Bone marrow (tissue), 2 donors: ENCODE results near the gene IQUB.
"Not testable (repeated sequence)": the region's sequence is repeated elsewhere in the genome, so short reads cannot be mapped to it uniquely, and the experiment has no call there.

ENCODE experiments used
- DNase-seq, 2 donors: peaks; one replicate each; lab custom pipeline; 2025; lab: John Stamatoyannopoulos, UW

Gene IQUB

GRCh38 chr7:123534383-123535260 lies at the start of gene IQUB:
IQUB (minus strand) TSS chr7:123534595; CDS start chr7:123512340, 22,255 bp downstream.
- DNase-seq: peak; percentile 98 to 100

- DNase-seq: no peak
Observed at GRCh38 chr7:123583821-123584220, 49.4 kb upstream of the IQUB start.

- no peak for DNase-seq
Observed at GRCh38 chr7:123581162-123581459, 46.7 kb upstream of the IQUB start.

GRCh38 chr7:123580406-123581161 lies 46.2 kb upstream of the IQUB start:
- DNase-seq: no peak

- no peak for DNase-seq
Observed at GRCh38 chr7:123579416-123579815, 45.0 kb upstream of the IQUB start.

- no peak for DNase-seq
Observed at GRCh38 chr7:123573896-123574467, 39.6 kb upstream of the IQUB start.

- no peak for DNase-seq
Observed at GRCh38 chr7:123573341-123573740, 38.9 kb upstream of the IQUB start.

- no peak for DNase-seq
Observed at GRCh38 chr7:123571684-123572083, 37.3 kb upstream of the IQUB start.

- no peak for DNase-seq
Observed at GRCh38 chr7:123571187-123571586, 36.8 kb upstream of the IQUB start.

- no peak for DNase-seq
Observed at GRCh38 chr7:123570390-123571182, 36.2 kb upstream of the IQUB start.

- no peak for DNase-seq
Observed at GRCh38 chr7:123569352-123570010, 35.1 kb upstream of the IQUB start.

GRCh38 chr7:123562121-123562520 lies 27.7 kb upstream of the IQUB start:
- DNase-seq: no peak

- DNase-seq: no peak
Observed at GRCh38 chr7:123558289-123558874, 24.0 kb upstream of the IQUB start.

GRCh38 chr7:123557398-123558288 lies 23.2 kb upstream of the IQUB start, which contains the start of gene NDUFA5:
NDUFA5 (minus strand) TSS chr7:123557818; CDS start chr7:123557795, 23 bp downstream.
- peak; percentile 74 to 98 for DNase-seq

GRCh38 chr7:123557016-123557397 lies 22.6 kb upstream of the IQUB start:
- DNase-seq: no peak

GRCh38 chr7:123555484-123555883 lies 21.1 kb upstream of the IQUB start:
- no peak for DNase-seq

GRCh38 chr7:123553159-123553558 lies 18.8 kb upstream of the IQUB start:
- DNase-seq: no peak

GRCh38 chr7:123552641-123553040 lies 18.2 kb upstream of the IQUB start:
- DNase-seq: no peak

GRCh38 chr7:123552134-123552533 lies 17.7 kb upstream of the IQUB start:
- not testable (repeated sequence) for DNase-seq

- DNase-seq: no peak
Observed at GRCh38 chr7:123548406-123548805, 14.0 kb upstream of the IQUB start.
